ENCODE results near the gene AK5. TPM values are rescaled to one million over a fixed set of nuclear protein-coding genes. Genes with fewer than 3 reads are reported as not detected.

Gene AK5
- total RNA-seq, 1 donor from 2014 or later, result 0.38 TPM

DNA sequence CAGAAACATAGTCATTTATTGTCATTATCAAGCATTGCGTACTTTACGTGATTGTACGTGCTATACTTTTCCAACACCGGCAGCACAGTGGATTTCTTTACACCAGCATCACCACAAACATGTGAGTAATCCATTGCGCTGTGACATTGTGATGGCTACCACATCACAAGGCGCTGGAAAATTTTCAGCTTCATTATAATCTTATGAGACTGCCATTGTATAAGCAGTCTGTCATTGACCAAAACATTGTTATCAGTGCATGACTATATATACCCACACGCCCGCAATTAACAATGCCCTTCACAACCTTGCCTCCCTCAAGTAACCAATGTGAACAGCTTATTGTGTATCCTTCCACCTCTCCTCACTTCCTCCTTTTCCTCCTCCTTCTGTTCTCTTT is 263.0 kb downstream of the AK5 start:
- no peak for DNase-seq
- intact Hi-C loops (cut with DNase I), result no loop called here
- ATAC-seq (ENCODE audit: poor library complexity), result peak; percentile 45

- DNase-seq, result no peak
- ATAC-seq (ENCODE audit: poor library complexity), result no peak
- intact Hi-C loops (cut with DNase I), result no loop called here
Measured at GRCh38 chr1:77545970-77546369, 264.2 kb downstream of the AK5 start.

DNA sequence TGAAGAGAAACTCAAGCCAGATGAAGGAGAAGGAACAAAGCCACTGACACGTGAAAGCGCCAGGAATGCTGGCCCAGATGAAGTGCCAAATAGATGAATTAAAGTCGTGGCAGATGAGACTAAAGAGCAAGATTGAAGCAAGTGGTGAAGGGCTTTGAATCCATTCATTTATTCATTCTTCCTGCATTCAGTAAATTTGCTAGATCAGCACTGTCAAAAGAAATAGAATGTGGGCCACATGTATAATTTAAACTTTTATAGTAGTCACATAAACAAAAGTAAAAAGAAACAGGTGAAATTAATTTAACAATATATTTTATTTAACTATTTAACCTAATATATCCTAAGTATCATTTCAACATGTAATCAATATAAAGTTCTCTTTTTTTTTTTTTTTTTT is 265.1 kb downstream of the AK5 start:
- ATAC-seq (ENCODE audit: poor library complexity), result no peak
- intact Hi-C loops (cut with DNase I), result no loop called here
- DNase-seq, result no peak

GRCh38 chr1:77548285-77548684 is 266.5 kb downstream of the AK5 start:
- DNase-seq (no peak), ATAC-seq (ENCODE audit: poor library complexity) (peak; percentile 67)
- intact Hi-C loops (cut with DNase I), result no loop called here

DNA sequence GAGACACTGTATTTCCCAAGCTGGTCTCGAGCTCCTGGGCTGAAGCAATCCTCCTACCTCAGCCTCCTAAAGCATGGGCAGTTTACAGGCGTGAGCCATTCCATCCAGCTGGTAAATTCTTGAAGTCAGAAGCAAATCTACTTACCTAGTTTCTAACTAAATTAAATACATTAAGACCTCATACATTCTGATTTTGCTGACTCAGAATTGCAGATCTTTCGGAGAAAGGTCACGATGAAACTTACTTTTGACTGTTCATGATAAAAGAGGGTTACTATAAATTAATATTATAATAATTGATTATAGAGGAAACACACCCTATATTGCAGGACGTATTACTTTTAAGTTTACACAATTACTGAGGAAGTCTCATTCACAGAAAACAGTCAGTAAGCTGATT is 268.3 kb downstream of the AK5 start:
- ATAC-seq (ENCODE audit: poor library complexity) (no peak), DNase-seq (no peak)
- intact Hi-C loops (cut with DNase I), result no loop called here

- ATAC-seq (ENCODE audit: poor library complexity), result no peak
- no peak for DNase-seq
- intact Hi-C loops (cut with DNase I), result no loop called here
Measured at GRCh38 chr1:77552626-77553025, 270.8 kb downstream of the AK5 start.

- ATAC-seq (ENCODE audit: poor library complexity) (no peak), DNase-seq (no peak)
- intact Hi-C loops (cut with DNase I), result no loop called here
Measured at GRCh38 chr1:77553568-77554291, 271.9 kb downstream of the AK5 start.

- intact Hi-C loops (cut with DNase I), result no loop called here
- ATAC-seq (ENCODE audit: poor library complexity) (no peak), DNase-seq (no peak)
Measured at GRCh38 chr1:77556045-77556444, 274.2 kb downstream of the AK5 start.

DNA sequence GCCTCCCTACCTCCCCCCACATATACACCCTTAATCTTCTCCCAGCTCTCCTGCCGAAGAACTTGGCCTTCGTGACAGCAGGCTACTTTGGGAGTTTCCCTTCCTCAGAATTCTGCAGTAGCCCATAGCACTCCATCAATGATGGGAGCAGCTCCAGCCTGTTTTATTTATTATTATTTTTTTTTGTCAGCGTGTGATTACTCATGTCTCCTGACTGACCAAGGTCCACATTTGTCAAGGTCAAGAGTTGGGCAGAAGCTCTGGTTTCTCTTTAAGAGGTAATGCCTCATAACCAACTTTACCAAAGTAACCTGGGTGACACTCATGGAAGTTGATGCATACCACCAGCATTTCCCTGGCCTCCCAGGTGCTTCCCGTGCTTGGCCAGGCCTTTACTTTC is 275.2 kb downstream of the AK5 start:
- intact Hi-C loops (cut with DNase I), result no loop called here
- DNase-seq (no peak), ATAC-seq (ENCODE audit: poor library complexity) (no peak)

GRCh38 chr1:77558591-77559164 is 276.9 kb downstream of the AK5 start:
- DNase-seq (no peak), ATAC-seq (ENCODE audit: poor library complexity) (no peak)
- intact Hi-C loops (cut with DNase I), result no loop called here

DNA sequence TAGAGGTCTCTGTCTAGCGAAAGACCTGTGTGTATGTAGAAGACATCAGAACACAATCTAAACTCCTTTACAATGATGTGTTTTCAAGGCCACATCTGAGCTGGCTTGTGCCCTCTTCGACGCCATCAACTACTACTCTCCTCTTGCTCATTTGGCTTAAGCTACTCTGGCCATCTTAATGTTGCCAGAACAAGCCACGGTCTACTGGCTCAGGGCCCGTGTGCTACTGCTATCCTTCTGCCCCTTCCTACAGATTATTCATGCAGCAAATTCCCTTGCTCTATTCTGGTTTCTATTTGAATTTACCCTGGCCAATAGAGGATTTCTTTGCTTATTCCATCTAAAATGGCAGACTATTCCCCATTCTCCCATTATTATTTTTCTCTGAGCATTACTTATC is 278.9 kb downstream of the AK5 start:
- ATAC-seq (ENCODE audit: poor library complexity) (no peak), DNase-seq (no peak)
- intact Hi-C loops (cut with DNase I), result no loop called here

- intact Hi-C loops (cut with DNase I), result no loop called here
- no peak for ATAC-seq (ENCODE audit: poor library complexity)
- DNase-seq, result no peak
Measured at GRCh38 chr1:77562596-77563150, 280.9 kb downstream of the AK5 start.

- no peak for DNase-seq
- intact Hi-C loops (cut with DNase I), result no loop called here
- ATAC-seq (ENCODE audit: poor library complexity), result no peak
Measured at GRCh38 chr1:77565321-77565720, 283.5 kb downstream of the AK5 start.

- DNase-seq (no peak), ATAC-seq (ENCODE audit: poor library complexity) (no peak)
- intact Hi-C loops (cut with DNase I), result no loop called here
Measured at GRCh38 chr1:77571642-77572041, 289.8 kb downstream of the AK5 start.

GRCh38 chr1:77579547-77579946 is 297.7 kb downstream of the AK5 start:
- ATAC-seq (ENCODE audit: poor library complexity), result no peak
- DNase-seq, result no peak
- intact Hi-C loops (cut with DNase I), result no loop called here

- intact Hi-C loops (cut with DNase I), result no loop called here
- DNase-seq, result no peak
- no peak for ATAC-seq (ENCODE audit: poor library complexity)
Measured at GRCh38 chr1:77582905-77583304, 301.1 kb downstream of the AK5 start.

DNA sequence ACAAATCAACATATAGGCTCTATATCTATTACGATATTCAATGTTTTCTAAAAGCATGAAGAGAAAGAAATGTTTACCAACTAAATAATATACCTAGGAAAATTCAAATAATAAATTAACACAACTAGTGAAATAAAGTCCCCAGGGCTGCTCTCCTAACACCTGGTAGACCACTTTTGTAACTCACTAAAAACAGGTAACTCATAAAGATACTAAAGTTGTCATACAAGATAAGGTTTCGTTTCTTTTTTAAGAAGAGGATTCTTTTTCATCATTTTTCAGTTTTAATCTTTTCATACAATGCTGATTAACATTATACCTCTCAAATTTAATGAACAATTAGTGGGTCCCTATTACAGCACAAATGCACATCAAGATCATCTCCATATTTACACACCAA is 301.7 kb downstream of the AK5 start:
- intact Hi-C loops (cut with DNase I), result no loop called here
- DNase-seq, result no peak
- ATAC-seq (ENCODE audit: poor library complexity), result no peak

DNA sequence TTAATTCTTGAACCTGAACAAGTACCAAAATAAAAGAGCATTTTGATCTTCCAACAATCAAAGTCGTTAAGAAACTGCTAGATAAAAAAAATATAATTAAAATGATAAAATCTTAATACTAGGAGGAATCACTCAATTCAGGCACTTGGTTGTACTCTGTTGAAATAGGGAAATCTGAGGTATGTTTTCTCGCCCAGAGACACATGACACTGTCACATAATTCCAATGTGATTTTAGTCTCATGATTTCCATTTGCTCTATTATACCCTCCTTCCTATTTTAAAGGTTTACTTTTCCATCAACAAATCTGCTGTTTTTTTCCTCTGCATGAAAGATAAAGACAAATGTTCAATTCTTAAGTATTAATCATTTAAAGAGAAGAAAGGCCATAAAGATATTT is 303.1 kb downstream of the AK5 start:
- ATAC-seq (ENCODE audit: poor library complexity) (no peak), DNase-seq (no peak)
- intact Hi-C loops (cut with DNase I), result no loop called here

- no peak for ATAC-seq (ENCODE audit: poor library complexity)
- no peak for DNase-seq
- intact Hi-C loops (cut with DNase I), result no loop called here
Measured at GRCh38 chr1:77585610-77586314, 303.9 kb downstream of the AK5 start.

DNA sequence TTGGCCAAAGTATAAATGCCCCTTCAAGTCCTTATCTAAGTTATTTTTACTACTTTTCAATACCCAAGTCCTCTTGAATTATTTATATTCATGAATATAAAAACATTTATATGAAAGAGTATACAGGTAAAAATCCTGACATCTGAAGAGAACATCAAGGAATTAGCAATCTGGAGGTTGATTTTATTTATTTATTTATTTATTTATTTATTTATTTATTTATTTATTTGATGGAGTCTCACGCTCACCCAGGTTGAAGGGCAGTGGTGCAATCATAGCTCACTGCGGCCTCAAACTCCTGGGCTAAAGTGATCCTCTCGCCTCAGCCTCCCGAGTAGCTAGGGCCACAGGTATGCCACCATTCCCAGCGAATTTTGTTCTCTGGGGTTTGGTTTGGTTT is 307.4 kb downstream of the AK5 start:
- no peak for ATAC-seq (ENCODE audit: poor library complexity)
- no peak for DNase-seq
- intact Hi-C loops (cut with DNase I), result no loop called here
